Endothelial cell of umbilical vein (primary cell): ENCODE measurements around the gene FBXO4. TPM values are rescaled to one million over a fixed set of nuclear protein-coding genes. Genes with fewer than 3 reads are reported as not detected.

ENCODE experiments used
- BruUV-seq: library from RNA; stranded (reverse); fragments of 400-500 nt; replicated peaks from 2 replicates; lab custom pipeline; 2021; lab: Mats Ljungman, UMichigan
- CTCF ChIA-PET: fragments of 300-600, 350-600 bp; sonication (Branson Sonifier 250); formaldehyde crosslinking; loops from one replicate; lab custom pipeline; 2021; ENCODE audit warnings: antibody characterized with exemption, inconsistent platforms; lab: Charles Lee
- POLR2A ChIA-PET: fragments of 300-600, 350-600 bp; sonication (Branson Sonifier 250); formaldehyde crosslinking; loops from one replicate; lab custom pipeline; 2021; ENCODE audit warnings: antibody characterized with exemption, inconsistent platforms; lab: Charles Lee
- DNase-seq: peaks from one replicate; pipeline ENCODE4 v3.0.0-alpha.2; 2011; ENCODE audit warnings: low read depth, low spot score
- FAIRE-seq: peaks from 2 replicates; lab custom pipeline; 2011; peaks lifted over from hg19 to GRCh38; lab: Jason Lieb, UNC
- H2AFZ ChIP-seq: 2 replicates; pipeline ENCODE4 v1.6.0; 2012; ENCODE audit warnings: low read depth, low read length, control low read depth, inconsistent platforms
- H3K27ac ChIP-seq: 2 replicates; pipeline ENCODE4 v1.5.1; 2011; ENCODE audit warnings: low read depth, mild to moderate bottlenecking, control low read depth, low read length, moderate library complexity; ENCODE audit not compliant: insufficient read depth
- H3K27me3 ChIP-seq, 2 experiments: 2 replicates each; pipeline versions ENCODE4 v1.6.0 to v1.6.1; 2011; ENCODE audit warnings: low read length in 2 of 2, mixed read lengths in 1 of 2; ENCODE audit not compliant: control insufficient read depth in 2 of 2, insufficient read depth in 2 of 2
- H3K36me3 ChIP-seq, 2 experiments: 2 replicates in 1 of 2; 3 replicates in 1 of 2; pipeline ENCODE4 v1.5.1; 2011; ENCODE audit warnings: low read length in 2 of 2, mild to moderate bottlenecking in 1 of 2, moderate library complexity in 1 of 2; ENCODE audit not compliant: control insufficient read depth in 2 of 2, insufficient read depth in 2 of 2; ENCODE audit errors: extremely low read depth in 1 of 2
- H3K4me1 ChIP-seq: 3 replicates; pipeline ENCODE4 v1.5.1; 2011; ENCODE audit warnings: mild to moderate bottlenecking, low read length; ENCODE audit not compliant: control insufficient read depth, insufficient read depth; ENCODE audit errors: extremely low read depth
- H3K4me2 ChIP-seq: 2 replicates; pipeline ENCODE4 v1.6.1; 2011; ENCODE audit warnings: low read length, control low read depth, mixed read lengths; ENCODE audit not compliant: insufficient read depth
- H3K4me3 ChIP-seq, 3 experiments: fragments of 200-600 bp in 1 of 3; sonication (generic), shearing (Covaris generic) in 1 of 3; replicated peaks in 1 of 3; 2 replicates each; pipeline ENCODE4 v1.5.1; 2011 to 2016; ENCODE audit warnings: control low read depth in 3 of 3, low read length in 3 of 3, mild to moderate bottlenecking in 2 of 3, inconsistent platforms in 1 of 3, low read depth in 1 of 3, moderate library complexity in 1 of 3; ENCODE audit not compliant: insufficient read depth in 1 of 3
- H3K79me2 ChIP-seq: 2 replicates; pipeline ENCODE4 v1.6.0; 2012; ENCODE audit warnings: low read length, inconsistent platforms; ENCODE audit not compliant: control insufficient read depth, insufficient read depth
- H3K9ac ChIP-seq: replicated peaks from 2 replicates; pipeline ENCODE3; 2011; ENCODE audit warnings: low read length, control low read depth; ENCODE audit not compliant: insufficient read depth; ENCODE audit errors: extremely low read depth
- H3K9me1 ChIP-seq: replicated peaks from 3 replicates; pipeline ENCODE4 v1.6.0; 2011; ENCODE audit warnings: mild to moderate bottlenecking, low read length; ENCODE audit not compliant: control insufficient read depth, insufficient read depth; ENCODE audit errors: extremely low read depth
- H3K9me3 ChIP-seq: replicated peaks from 2 replicates; pipeline ENCODE4 v1.5.1; 2012; ENCODE audit warnings: low read length, inconsistent platforms; ENCODE audit not compliant: control insufficient read depth, insufficient read depth
- H4K20me1 ChIP-seq: replicated peaks from 2 replicates; pipeline ENCODE3; 2011; ENCODE audit warnings: mild to moderate bottlenecking, low read length; ENCODE audit not compliant: control insufficient read depth, insufficient read depth; ENCODE audit errors: extremely low read depth
- EZH2 ChIP-seq: IDR thresholded peaks from 2 replicates; pipeline ENCODE4 v1.6.1; 2012; ENCODE audit warnings: borderline replicate concordance, low read depth, mild to moderate bottlenecking, moderate library complexity, low read length, inconsistent platforms; ENCODE audit not compliant: severe bottlenecking
- FOS ChIP-seq: IDR thresholded peaks from 2 replicates; pipeline ENCODE4 v1.6.1; 2011; ENCODE audit warnings: mild to moderate bottlenecking, low read length, moderate library complexity, borderline replicate concordance; ENCODE audit not compliant: insufficient read depth
- GATA2 ChIP-seq: IDR thresholded peaks from 2 replicates; pipeline ENCODE4 v1.7.0; 2011; ENCODE audit warnings: low read depth, mild to moderate bottlenecking, moderate library complexity, mixed read lengths, low read length; ENCODE audit not compliant: insufficient read length, insufficient read depth
- JUN ChIP-seq: IDR thresholded peaks from 2 replicates; pipeline ENCODE4 v1.6.1; 2011; ENCODE audit warnings: borderline replicate concordance, low read depth; ENCODE audit not compliant: insufficient read length, insufficient read depth
- MAX ChIP-seq: IDR thresholded peaks from 2 replicates; pipeline ENCODE4 v1.6.1; 2011; ENCODE audit not compliant: insufficient read depth, insufficient read length
- MYC ChIP-seq: IDR thresholded peaks from one replicate; pipeline ENCODE4 v1.6.1; 2011; ENCODE audit warnings: mild to moderate bottlenecking, low read depth, low read length
- POLR2A ChIP-seq: IDR thresholded peaks from 2 replicates; pipeline ENCODE4 v1.6.1; 2012; ENCODE audit warnings: low read depth, mild to moderate bottlenecking, control low read depth, low read length
- POLR2AphosphoS5 ChIP-seq: IDR thresholded peaks from 2 replicates; pipeline ENCODE4 v1.6.1; 2012; ENCODE audit warnings: low read depth, mild to moderate bottlenecking, control low read depth, low read length, moderate library complexity; ENCODE audit not compliant: insufficient read depth
- dilution Hi-C: fragments of 300-500 bp; cut with MboI; formaldehyde crosslinking; loops from one replicate; pipeline ENCODE4 v1.15.0; 2019; ENCODE audit warnings: low sequenced_read_pairs; ENCODE audit not compliant: extremely low pct_ligation_motif_present
- intact Hi-C: fragments of 100-400 bp; cut with micrococcal nuclease; formaldehyde crosslinking; loops from one replicate; pipeline ENCODE4 v1.10.0; 2022
- polyA plus RNA-seq, 4 experiments: library from polyadenylated mRNA; depleted of rRNA in 3 of 4; stranded (reverse) in 3 of 4; unstranded in 1 of 4; fragments of >200 nt; gene quantifications; 2 replicates each; pipeline versions ENCODE4 v1.2.1 to v1.2.3, GENCODE V29; 2011 to 2012; ENCODE audit warnings: missing spikeins in 1 of 4
- total RNA-seq: library from RNA; stranded (reverse); gene quantifications from 2 replicates; pipeline ENCODE4 v1.2.3, GENCODE V29; 2021
- TF ChIP-seq, protein P1 (sequence below), 2 donors: IDR thresholded peaks; 1 replicate in 1 of 2; 2 replicates in 1 of 2; pipeline ENCODE4 v1.5.1; 2011; ENCODE audit warnings: low read length in 2 of 2, mild to moderate bottlenecking in 2 of 2, moderate library complexity in 2 of 2, control low read depth in 1 of 2, inconsistent platforms in 1 of 2, low read depth in 1 of 2; ENCODE audit not compliant: insufficient read depth in 1 of 2; ENCODE audit errors: extremely low read depth in 1 of 2

FBXO4 gene
- total and polyA plus RNA-seq, 2 donors (not counting 3 experiments of a cell fraction or from before 2014, with no cell fraction given): 4.4 to 7.7 TPM

DNA sequence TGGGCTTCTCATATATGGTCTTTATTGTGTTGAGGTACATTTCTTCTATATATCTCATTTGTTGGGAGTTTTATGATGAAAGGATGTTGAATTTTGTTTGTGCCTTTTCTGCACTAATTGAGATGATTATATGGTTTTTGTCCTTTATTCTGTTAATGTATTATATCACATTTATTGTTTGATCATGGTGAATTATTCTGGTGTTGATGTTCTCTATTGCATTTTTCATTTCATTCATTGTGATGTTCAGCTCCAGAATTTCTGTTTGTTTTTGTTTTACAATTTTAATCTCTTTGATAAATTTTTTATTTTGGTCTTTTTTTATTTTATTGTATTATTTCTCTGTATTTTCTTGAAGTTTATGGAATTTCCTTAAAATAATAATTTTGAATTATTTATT lies 35.4 kb downstream of the FBXO4 start:
- Histone ChIP-seq H3K9me1 (no peaks in the 10 kb centered on the region), H3K36me3 (no peaks in the 10 kb centered on the region), H3K4me2 (no peak overlapping the region), H3K27ac (no peak overlapping the region), H3K9ac (no peak overlapping the region), H3K9me3 (no peaks in the 10 kb centered on the region), H3K4me3 (no peak overlapping the region), H3K79me2 (no peaks in the 10 kb centered on the region), H2AFZ (no peak overlapping the region), H3K27me3 (no peaks in the 10 kb centered on the region), H4K20me1 (no peaks in the 10 kb centered on the region), H3K4me1 (no peaks in the 10 kb centered on the region)
- DNase-seq: no peak
- intact Hi-C loops (no loop called here), dilution Hi-C loops (no loop called here)
- FAIRE-seq: no peak
- POLR2A ChIA-PET: no interaction called here
- TF ChIP-seq MAX (no peak), POLR2A (no peak), GATA2 (no peak), POLR2AphosphoS5 (no peak), EZH2 (no peak), FOS (no peak), JUN (no peak), MYC (no peak)
- TF ChIP-seq, protein P1, sequence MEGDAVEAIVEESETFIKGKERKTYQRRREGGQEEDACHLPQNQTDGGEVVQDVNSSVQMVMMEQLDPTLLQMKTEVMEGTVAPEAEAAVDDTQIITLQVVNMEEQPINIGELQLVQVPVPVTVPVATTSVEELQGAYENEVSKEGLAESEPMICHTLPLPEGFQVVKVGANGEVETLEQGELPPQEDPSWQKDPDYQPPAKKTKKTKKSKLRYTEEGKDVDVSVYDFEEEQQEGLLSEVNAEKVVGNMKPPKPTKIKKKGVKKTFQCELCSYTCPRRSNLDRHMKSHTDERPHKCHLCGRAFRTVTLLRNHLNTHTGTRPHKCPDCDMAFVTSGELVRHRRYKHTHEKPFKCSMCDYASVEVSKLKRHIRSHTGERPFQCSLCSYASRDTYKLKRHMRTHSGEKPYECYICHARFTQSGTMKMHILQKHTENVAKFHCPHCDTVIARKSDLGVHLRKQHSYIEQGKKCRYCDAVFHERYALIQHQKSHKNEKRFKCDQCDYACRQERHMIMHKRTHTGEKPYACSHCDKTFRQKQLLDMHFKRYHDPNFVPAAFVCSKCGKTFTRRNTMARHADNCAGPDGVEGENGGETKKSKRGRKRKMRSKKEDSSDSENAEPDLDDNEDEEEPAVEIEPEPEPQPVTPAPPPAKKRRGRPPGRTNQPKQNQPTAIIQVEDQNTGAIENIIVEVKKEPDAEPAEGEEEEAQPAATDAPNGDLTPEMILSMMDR (IDR thresholded peaks at IDR 0.05; ENCODE audit: extremely low read depth in 1 of 2, insufficient read depth in 1 of 2, low read depth in 1 of 2, low read length in 2 of 2): no peak
- BruUV-seq: no TSS peak
- CTCF ChIA-PET: interaction anchor here (1.3 kb wide), 1 partner anchor 45 kb away, joined by 3 read pairs; no protein-coding TSS in a partner anchor
